Neural cell (in vitro differentiated cells): ENCODE results near the gene RYR3. TPM values are rescaled to one million over a fixed set of nuclear protein-coding genes. Genes with fewer than 3 reads are reported as not detected.

ENCODE experiments used
- H2AFZ ChIP-seq: fragments of 200-600, 300-800 bp; sonication (generic), shearing (Covaris generic); 2 replicates; pipeline ENCODE4 v1.6.0; 2014; ENCODE audit warnings: low read depth, mild to moderate bottlenecking, antibody characterized with exemption, low read length, moderate library complexity
- H3F3A ChIP-seq: fragments of 200-600 bp; shearing (Covaris generic); 2 replicates; pipeline ENCODE4 v1.6.1; 2016; ENCODE audit warnings: mild to moderate bottlenecking, moderate library complexity, mixed read lengths, antibody characterized with exemption, low read length; ENCODE audit not compliant: insufficient read depth, poor library complexity, severe bottlenecking
- H3K27ac ChIP-seq: fragments of 200-600, 300-800 bp; sonication (generic), shearing (Covaris generic); 2 replicates; pipeline ENCODE4 v1.5.1; 2014; ENCODE audit warnings: mild to moderate bottlenecking, low read length, moderate library complexity
- H3K27me3 ChIP-seq: fragments of 300-800, 200-600 bp; sonication (generic), shearing (Covaris generic); 2 replicates; pipeline ENCODE4 v1.6.0; 2014; ENCODE audit warnings: mild to moderate bottlenecking, low read depth, low read length, moderate library complexity; ENCODE audit not compliant: insufficient read depth
- H3K36me3 ChIP-seq: fragments of 300-800, 200-600 bp; sonication (generic), shearing (Covaris generic); 2 replicates; pipeline ENCODE4 v1.5.1; 2014; ENCODE audit warnings: mild to moderate bottlenecking, antibody characterized with exemption, low read length, moderate library complexity; ENCODE audit not compliant: insufficient read depth
- H3K4me2 ChIP-seq: fragments of 300-800, 200-600 bp; sonication (generic), shearing (Covaris generic); 2 replicates; pipeline ENCODE4 v1.6.0; 2014; ENCODE audit warnings: mild to moderate bottlenecking, low read length
- H3K4me3 ChIP-seq: fragments of 300-800, 200-600 bp; sonication (generic), shearing (Covaris generic); 2 replicates; pipeline ENCODE4 v1.5.1; 2014; ENCODE audit warnings: mild to moderate bottlenecking, low read length, moderate library complexity
- H3K79me2 ChIP-seq: fragments of 200-600 bp; shearing (Covaris generic); replicated peaks from 2 replicates; pipeline ENCODE4 v1.6.0; 2014; ENCODE audit warnings: mild to moderate bottlenecking, low read length, moderate library complexity; ENCODE audit not compliant: insufficient read depth
- H3K9ac ChIP-seq: fragments of 300-800, 200-600 bp; sonication (generic), shearing (Covaris generic); 2 replicates; pipeline ENCODE4 v1.6.1; 2016; ENCODE audit warnings: mild to moderate bottlenecking, low read length, mixed read lengths
- H3K9me2 ChIP-seq: fragments of 200-600 bp; shearing (Covaris generic); 2 replicates; pipeline ENCODE4 v1.6.1; 2016; ENCODE audit warnings: mild to moderate bottlenecking, low read length, mixed read lengths; ENCODE audit not compliant: insufficient read depth
- H3K9me3 ChIP-seq: fragments of 200-600, 300-800 bp; sonication (generic), shearing (Covaris generic); 2 replicates; pipeline ENCODE4 v1.6.1; 2016; ENCODE audit warnings: mild to moderate bottlenecking, mixed run types, low read length, moderate library complexity, mixed read lengths
- H4K20me1 ChIP-seq: fragments of 200-600 bp; shearing (Covaris generic); 2 replicates; pipeline ENCODE4 v1.6.1; 2016; ENCODE audit warnings: mild to moderate bottlenecking, mixed run types; ENCODE audit not compliant: insufficient read depth
- CTCF ChIP-seq: fragments of 450-650 bp; IDR thresholded peaks from 2 replicates; pipeline ENCODE4 v1.5.1; 2014; ENCODE audit warnings: antibody characterized with exemption, mild to moderate bottlenecking, moderate library complexity; ENCODE audit not compliant: poor library complexity, severe bottlenecking
- EP300 ChIP-seq: fragments of 450-650 bp; conservative IDR thresholded peaks from 2 replicates; pipeline ENCODE4 v1.6.1; 2014; ENCODE audit warnings: antibody characterized with exemption, mild to moderate bottlenecking, moderate library complexity; ENCODE audit not compliant: poor library complexity, severe bottlenecking
- EZH2 ChIP-seq: fragments of 200-600, 300-800 bp; shearing (Covaris generic), sonication (generic); IDR thresholded peaks from 2 replicates; pipeline ENCODE4 v1.6.1; 2014; ENCODE audit warnings: antibody characterized with exemption, low read length, borderline replicate concordance, mild to moderate bottlenecking; ENCODE audit not compliant: insufficient read depth, poor library complexity, severe bottlenecking
- MXI1 ChIP-seq: fragments of 450-650 bp; conservative IDR thresholded peaks from 2 replicates; pipeline ENCODE4 v1.6.1; 2014; ENCODE audit warnings: antibody characterized with exemption, mild to moderate bottlenecking; ENCODE audit not compliant: poor library complexity, severe bottlenecking
- POLR2AphosphoS5 ChIP-seq: IDR thresholded peaks from 2 replicates; pipeline ENCODE4 v1.6.1; 2012
- RAD21 ChIP-seq: fragments of 450-650 bp; conservative IDR thresholded peaks from 2 replicates; pipeline ENCODE4 v1.6.1; 2014; ENCODE audit warnings: antibody characterized with exemption, mild to moderate bottlenecking, moderate library complexity
- REST ChIP-seq: IDR thresholded peaks from 2 replicates; pipeline ENCODE4 v1.6.1; 2012; ENCODE audit warnings: borderline replicate concordance
- SMC3 ChIP-seq: fragments of 450-650 bp; conservative IDR thresholded peaks from 2 replicates; pipeline ENCODE4 v1.6.1; 2014; ENCODE audit warnings: antibody characterized with exemption, mild to moderate bottlenecking, moderate library complexity; ENCODE audit not compliant: poor library complexity
- TAF1 ChIP-seq: IDR thresholded peaks from 2 replicates; pipeline ENCODE4 v1.6.1; 2012; ENCODE audit warnings: low read depth
- polyA plus RNA-seq: library from polyadenylated mRNA; depleted of rRNA; stranded (reverse); fragments of >200 nt; gene quantifications from 2 replicates; pipeline ENCODE4 v1.2.3, GENCODE V29; 2014

The RYR3 gene
- polyA plus RNA-seq, 1 donor from 2014 or later: 12.6 TPM

- Histone ChIP-seq H3K4me2 (no peak overlapping the region), H3K27ac (no peak overlapping the region), H3K27me3 (no peaks in the 10 kb centered on the region), H3K9ac (no peak overlapping the region), H3F3A (no peaks in the 10 kb centered on the region), H4K20me1 (no peaks in the 10 kb centered on the region), H3K79me2 (no peaks in the 10 kb centered on the region), H3K4me3 (no peak overlapping the region), H3K36me3 (no peaks in the 10 kb centered on the region), H3K9me3 (no peaks in the 10 kb centered on the region), H2AFZ (no peak overlapping the region), H3K9me2 (no peaks in the 10 kb centered on the region)
- TF ChIP-seq EP300 (no peak), TAF1 (no peak), CTCF (no peak), POLR2AphosphoS5 (no peak), MXI1 (no peak), EZH2 (no peak), RAD21 (no peak), REST (no peak), SMC3 (no peak)
Measured at GRCh38 chr15:33330931-33331330, 20.2 kb downstream of the RYR3 start.

- H4K20me1 ChIP-seq: no peaks in the 10 kb centered on the region
- H3K27me3 ChIP-seq: no peaks in the 10 kb centered on the region
- TF ChIP-seq POLR2AphosphoS5 (no peak), MXI1 (no peak), CTCF (no peak), REST (no peak), RAD21 (no peak), EZH2 (no peak), EP300 (no peak), SMC3 (no peak), TAF1 (no peak)
- no peak overlapping the region for H3K27ac ChIP-seq
- H3K9ac ChIP-seq: no peak overlapping the region
- no peaks in the 10 kb centered on the region for H3K36me3 ChIP-seq
- no peaks in the 10 kb centered on the region for H3F3A ChIP-seq
- no peak overlapping the region for H3K4me2 ChIP-seq
- no peaks in the 10 kb centered on the region for H3K9me3 ChIP-seq
- H3K79me2 ChIP-seq: no peaks in the 10 kb centered on the region
- no peaks in the 10 kb centered on the region for H3K9me2 ChIP-seq
- no peak overlapping the region for H2AFZ ChIP-seq
- no peak overlapping the region for H3K4me3 ChIP-seq
Measured at GRCh38 chr15:33341953-33342352, 31.2 kb downstream of the RYR3 start.
